T47D (cell line): ENCODE measurements around the gene RPP30.
A peak's percentile ranks its signal among the peaks of the same experiment; 100 is the strongest.

Source experiments
- DNase-seq, 2 experiments: peaks; one replicate each; pipeline versions ENCODE4 v3.0.0 to v3.0.0-alpha.2; 2011 to 2012; ENCODE audit warnings: low read depth in 1 of 2, low spot score in 1 of 2
- JUND ChIP-seq: IDR thresholded peaks from 2 replicates; pipeline ENCODE4 v1.6.1; 2012; ENCODE audit warnings: low read depth
- in situ Hi-C: cut with HindIII; loops from 2 replicates; pipeline ENCODE4 v1.10.0; 2016; ENCODE audit warnings: low sequenced_read_pairs, low pct_unique_long_range_greater_than_20kb

The RPP30 gene

DNA sequence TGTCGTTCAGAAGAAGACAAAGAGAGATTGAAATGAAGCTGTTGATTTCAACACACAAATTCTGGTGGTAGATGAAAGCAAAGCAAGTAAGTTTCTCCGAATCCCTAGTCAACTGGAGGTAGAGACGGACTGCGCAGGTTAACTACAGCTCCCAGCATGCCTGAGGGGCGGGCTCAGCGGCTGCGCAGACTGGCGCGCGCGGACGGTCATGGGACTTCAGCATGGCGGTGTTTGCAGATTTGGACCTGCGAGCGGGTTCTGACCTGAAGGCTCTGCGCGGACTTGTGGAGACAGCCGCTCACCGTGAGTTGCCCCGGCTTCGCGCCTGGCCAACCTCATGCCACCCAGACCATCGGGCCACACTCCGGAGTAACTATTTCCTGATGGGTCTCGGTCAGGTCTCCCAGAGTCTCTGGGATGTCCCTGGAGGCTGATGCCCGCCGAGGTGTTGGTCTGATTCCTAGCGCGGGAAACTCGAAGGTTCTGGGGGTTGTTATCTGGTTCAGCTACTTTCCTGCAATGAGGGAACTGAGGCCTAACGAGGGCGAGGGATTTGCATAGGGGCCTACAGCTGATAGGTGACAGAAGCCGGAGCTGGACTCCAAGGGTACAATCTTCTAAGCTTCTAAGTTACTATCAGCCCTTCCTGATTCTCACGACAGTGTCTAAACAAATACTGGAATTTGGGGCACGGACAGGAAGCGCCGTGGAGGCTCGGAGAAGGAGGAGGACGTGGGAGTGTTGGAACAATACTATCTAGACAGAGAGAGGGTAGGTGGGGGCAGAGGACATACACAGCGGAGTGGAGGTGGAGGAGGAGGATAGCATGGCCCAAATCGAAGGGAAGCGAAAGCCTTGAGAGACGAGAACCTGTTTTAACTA is at the start of gene RPP30:
RPP30 (plus strand) TSS at position 209 of the 882 bp plus-strand sequence; CDS start at position 222, 13 bp downstream.
- in situ Hi-C loops = no loop called here
- DNase-seq = peak; percentile 88 to 91
- TF ChIP-seq JUND = no peak

GRCh38 chr10:90822508-90822907 is 49.3 kb upstream of the RPP30 start:
- no peak for DNase-seq
- no peak for TF ChIP-seq JUND
- in situ Hi-C loops = no loop called here

DNA sequence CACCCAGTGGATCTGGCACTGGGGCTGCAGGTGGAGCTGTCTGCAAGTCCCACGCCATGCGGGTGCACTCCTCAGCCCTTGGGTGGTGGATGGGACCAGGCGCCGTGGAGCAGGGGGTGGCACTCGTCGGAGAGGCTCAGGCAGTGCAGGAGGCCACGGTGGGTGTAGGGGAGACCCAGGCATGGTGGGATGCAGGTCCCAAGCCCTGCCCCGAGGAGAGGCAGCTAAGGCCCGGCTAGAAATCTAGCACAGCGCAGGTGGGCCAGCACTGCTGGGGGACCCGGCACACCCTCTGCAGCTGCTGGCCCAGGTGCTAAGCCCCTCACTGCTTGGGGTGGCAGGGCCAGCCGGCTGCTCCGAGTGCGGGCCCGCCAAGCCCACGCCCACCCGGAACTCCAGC is 39.7 kb upstream of the RPP30 start:
- in situ Hi-C loops = no loop called here
- no peak for TF ChIP-seq JUND
- no peak for DNase-seq

GRCh38 chr10:90834326-90834725 is 37.4 kb upstream of the RPP30 start:
- in situ Hi-C loops = no loop called here
- DNase-seq = no peak

GRCh38 chr10:90837486-90837885 is 34.3 kb upstream of the RPP30 start:
- DNase-seq = no peak
- TF ChIP-seq JUND = no peak
- in situ Hi-C loops = no loop called here

More at GRCh38 chr10:90834326-90834725, 37.4 kb upstream of the RPP30 start:
- TF ChIP-seq JUND = no peak

GRCh38 chr10:90842725-90843124 is 29.0 kb upstream of the RPP30 start:
- in situ Hi-C loops = no loop called here
- no peak for TF ChIP-seq JUND
- DNase-seq = no peak

DNA sequence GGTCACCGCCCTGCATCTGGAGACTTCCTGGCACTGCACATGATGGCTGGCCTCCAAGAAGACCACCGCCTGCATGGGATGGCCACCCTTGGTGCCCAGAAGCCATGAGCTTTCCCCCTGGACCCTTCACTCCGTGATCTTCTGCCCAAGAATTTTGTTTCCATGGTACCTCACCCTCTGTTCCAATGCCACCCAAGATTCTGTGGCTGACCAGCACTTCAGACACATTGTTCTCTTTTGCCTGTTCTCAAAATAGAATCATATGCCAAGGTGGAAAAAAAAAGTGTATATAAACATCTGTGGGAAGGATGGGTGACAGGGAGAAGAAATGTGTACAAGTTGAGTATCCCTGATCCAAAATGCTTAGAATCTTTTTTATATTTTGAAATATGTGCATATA is 26.0 kb upstream of the RPP30 start:
- DNase-seq = no peak
- in situ Hi-C loops = no loop called here
- no peak for TF ChIP-seq JUND

DNA sequence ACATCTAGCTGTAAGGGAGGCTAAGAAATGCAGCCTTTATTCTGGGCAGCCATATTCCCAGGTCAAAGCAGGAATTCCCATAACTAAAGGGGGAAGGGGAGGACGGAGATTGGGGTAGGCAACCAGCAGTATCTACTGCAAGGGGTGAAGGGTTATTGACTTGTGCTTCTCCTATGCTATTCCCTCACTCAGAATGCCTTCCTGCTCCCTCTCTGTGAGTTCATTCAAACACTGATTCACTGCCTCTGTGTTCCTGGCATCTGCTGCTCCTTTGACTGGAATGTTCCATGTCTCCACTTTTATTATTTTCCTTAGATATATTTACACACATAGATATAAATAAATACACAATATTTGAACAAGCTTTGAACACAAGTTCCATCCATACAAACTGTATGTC is 25.0 kb upstream of the RPP30 start:
- TF ChIP-seq JUND = no peak

GRCh38 chr10:90847436-90847835 is 24.3 kb upstream of the RPP30 start:
- in situ Hi-C loops = no loop called here
- no peak for TF ChIP-seq JUND
- DNase-seq = peak in 1 of 2 experiments; percentile 27

More for the DNA sequence above, 25.0 kb upstream of the RPP30 start:
- no peak for DNase-seq
- in situ Hi-C loops = no loop called here

DNA sequence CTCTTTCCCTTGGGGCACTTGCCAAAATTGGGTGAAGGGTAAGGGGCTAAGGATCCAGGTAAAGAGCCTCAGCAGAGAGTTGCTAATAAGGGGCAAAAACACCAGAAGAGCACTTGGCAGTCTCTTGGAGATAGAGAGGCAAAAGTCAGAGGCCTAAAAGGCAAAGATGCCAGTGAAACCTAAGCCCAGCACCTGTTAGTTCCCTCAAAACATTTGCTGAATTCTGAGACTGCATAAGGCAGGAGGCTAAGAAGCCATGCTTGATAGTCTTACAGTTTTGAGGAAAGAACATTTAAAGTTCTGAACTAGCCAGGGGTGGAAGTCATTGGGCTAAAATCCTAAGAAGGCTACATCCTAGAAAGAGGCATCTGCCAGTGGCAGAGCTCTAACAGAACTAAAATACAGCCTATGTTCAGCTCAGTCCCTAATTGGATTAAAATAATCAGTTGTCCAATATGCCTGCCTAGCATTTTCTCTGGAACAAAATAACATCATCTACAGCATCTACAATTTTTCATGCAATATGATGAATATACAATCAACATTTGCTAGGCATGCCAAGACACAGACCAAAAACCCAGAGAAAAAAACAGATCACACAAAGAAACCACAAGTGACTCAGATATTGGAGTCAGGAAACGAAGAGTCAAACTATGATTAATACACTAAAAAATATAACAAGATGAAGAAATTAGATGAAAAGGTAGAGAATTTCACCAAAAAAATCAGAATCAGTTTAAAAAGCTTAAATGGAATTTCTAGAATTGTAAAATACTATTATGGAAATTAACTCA is 21.6 kb upstream of the RPP30 start:
- no peak for TF ChIP-seq JUND
- DNase-seq = no peak
- in situ Hi-C loops = no loop called here

DNA sequence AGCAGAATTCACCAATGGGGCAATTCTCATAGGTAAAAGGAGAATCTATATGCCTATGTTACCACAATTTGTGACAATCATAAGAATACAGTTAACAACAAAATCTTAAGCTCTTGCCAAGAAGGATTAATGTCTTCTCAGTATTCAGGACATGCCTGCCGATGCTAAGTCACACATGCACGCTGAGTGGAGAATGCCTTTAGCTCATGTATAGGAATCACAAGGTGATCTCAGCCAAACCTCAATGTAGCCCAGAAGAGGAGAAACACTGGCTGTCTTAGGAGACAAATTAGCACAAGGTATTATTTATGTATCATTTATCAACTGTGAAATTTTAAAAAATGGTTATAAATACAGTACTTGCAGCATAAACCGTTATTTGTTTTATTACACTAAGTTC is 16.6 kb upstream of the RPP30 start:
- no peak for DNase-seq
- in situ Hi-C loops = no loop called here
- no peak for TF ChIP-seq JUND

DNA sequence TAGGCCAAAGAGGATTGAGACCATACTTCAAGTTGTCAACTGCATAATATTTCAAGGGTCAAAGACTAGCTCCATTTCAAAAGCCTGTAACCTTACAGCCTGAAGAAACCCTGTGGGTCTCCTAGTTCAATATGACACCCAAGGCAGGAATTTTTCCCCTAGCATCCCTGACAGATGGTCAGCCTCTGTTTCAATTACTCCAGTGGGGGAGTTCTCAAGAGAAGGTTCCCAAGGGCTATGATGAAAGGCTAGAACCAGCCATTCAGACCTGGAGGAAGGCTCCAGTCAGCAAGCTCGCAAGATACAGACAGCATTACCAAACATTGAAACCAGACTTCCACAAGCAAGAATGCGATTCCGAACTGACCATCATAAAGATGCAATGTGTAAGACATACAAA is 15.5 kb upstream of the RPP30 start:
- TF ChIP-seq JUND = no peak
- in situ Hi-C loops = no loop called here
- DNase-seq = no peak
